ENCODE results near the gene PRKCA.

PRKCA gene

DNA sequence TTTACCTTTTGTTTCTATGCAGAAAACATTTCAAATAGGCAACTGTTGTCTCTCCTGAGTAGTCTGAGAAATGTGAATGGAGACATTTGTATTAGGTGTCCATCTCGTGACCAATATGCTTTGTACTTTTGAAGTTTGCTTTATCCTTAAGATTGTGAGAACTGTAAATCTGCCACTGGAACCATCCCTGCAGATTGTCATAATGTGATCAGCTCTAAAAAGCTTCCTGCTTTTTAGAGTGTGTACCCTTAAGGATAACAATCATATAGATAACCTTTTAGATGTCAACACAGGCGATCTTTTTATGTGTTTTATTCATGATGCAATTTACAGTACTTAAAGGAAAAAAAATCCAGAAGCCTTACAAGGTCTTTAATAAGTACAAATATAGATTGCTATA, 63.5 kb downstream of the PRKCA start:
- no peak for TF ChIP-seq TAF1 (IDR thresholded peaks at IDR 0.05; ENCODE audit: borderline replicate concordance, insufficient read depth, low read length)
- TF ChIP-seq, protein P1, sequence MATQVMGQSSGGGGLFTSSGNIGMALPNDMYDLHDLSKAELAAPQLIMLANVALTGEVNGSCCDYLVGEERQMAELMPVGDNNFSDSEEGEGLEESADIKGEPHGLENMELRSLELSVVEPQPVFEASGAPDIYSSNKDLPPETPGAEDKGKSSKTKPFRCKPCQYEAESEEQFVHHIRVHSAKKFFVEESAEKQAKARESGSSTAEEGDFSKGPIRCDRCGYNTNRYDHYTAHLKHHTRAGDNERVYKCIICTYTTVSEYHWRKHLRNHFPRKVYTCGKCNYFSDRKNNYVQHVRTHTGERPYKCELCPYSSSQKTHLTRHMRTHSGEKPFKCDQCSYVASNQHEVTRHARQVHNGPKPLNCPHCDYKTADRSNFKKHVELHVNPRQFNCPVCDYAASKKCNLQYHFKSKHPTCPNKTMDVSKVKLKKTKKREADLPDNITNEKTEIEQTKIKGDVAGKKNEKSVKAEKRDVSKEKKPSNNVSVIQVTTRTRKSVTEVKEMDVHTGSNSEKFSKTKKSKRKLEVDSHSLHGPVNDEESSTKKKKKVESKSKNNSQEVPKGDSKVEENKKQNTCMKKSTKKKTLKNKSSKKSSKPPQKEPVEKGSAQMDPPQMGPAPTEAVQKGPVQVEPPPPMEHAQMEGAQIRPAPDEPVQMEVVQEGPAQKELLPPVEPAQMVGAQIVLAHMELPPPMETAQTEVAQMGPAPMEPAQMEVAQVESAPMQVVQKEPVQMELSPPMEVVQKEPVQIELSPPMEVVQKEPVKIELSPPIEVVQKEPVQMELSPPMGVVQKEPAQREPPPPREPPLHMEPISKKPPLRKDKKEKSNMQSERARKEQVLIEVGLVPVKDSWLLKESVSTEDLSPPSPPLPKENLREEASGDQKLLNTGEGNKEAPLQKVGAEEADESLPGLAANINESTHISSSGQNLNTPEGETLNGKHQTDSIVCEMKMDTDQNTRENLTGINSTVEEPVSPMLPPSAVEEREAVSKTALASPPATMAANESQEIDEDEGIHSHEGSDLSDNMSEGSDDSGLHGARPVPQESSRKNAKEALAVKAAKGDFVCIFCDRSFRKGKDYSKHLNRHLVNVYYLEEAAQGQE (IDR thresholded peaks at IDR 0.05; ENCODE audit: insufficient read depth in 1 of 2, low read depth in 2 of 2, low read length in 2 of 2) = no peak
- TF ChIP-seq FOXP2 (optimal IDR thresholded peaks at IDR 0.05; ENCODE audit: borderline replicate concordance, extremely low read depth, extremely low read length, insufficient read depth) = no peak
- TF ChIP-seq POLR2AphosphoS5 (IDR thresholded peaks at IDR 0.05; ENCODE audit: low read depth, low read length) = no peak
- TF ChIP-seq SIN3A (IDR thresholded peaks at IDR 0.05; ENCODE audit: borderline replicate concordance, insufficient read depth, low read length) = no peak

DNA sequence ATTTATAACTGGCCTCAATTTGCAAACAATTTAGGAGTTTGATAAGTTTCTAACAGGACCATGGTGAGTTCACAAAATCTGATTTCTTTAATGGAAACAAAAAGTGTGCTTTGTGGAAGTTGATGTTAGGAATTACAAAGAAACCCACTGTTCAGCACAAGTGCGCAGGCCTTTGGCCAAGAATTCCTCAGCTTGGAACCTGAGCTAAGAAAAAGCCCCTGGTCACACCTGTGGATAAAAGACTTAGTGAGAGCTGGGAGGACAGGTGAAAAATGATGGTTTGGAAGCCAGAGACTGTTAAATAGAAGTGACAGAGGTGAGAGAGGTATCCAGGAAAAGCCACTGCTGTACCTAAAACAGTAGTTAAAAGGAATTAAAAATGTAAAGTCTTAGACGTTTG, 64.7 kb downstream of the PRKCA start:
- TF ChIP-seq POLR2AphosphoS5 (IDR thresholded peaks at IDR 0.05; ENCODE audit: low read depth, low read length) = no peak
- TF ChIP-seq, protein P1 (IDR thresholded peaks at IDR 0.05; ENCODE audit: insufficient read depth in 1 of 2, low read depth in 2 of 2, low read length in 2 of 2) = no peak
- no peak for TF ChIP-seq FOXP2 (optimal IDR thresholded peaks at IDR 0.05; ENCODE audit: borderline replicate concordance, extremely low read depth, extremely low read length, insufficient read depth)
- no peak for TF ChIP-seq TAF1 (IDR thresholded peaks at IDR 0.05; ENCODE audit: borderline replicate concordance, insufficient read depth, low read length)
- no peak for TF ChIP-seq SIN3A (IDR thresholded peaks at IDR 0.05; ENCODE audit: borderline replicate concordance, insufficient read depth, low read length)

DNA sequence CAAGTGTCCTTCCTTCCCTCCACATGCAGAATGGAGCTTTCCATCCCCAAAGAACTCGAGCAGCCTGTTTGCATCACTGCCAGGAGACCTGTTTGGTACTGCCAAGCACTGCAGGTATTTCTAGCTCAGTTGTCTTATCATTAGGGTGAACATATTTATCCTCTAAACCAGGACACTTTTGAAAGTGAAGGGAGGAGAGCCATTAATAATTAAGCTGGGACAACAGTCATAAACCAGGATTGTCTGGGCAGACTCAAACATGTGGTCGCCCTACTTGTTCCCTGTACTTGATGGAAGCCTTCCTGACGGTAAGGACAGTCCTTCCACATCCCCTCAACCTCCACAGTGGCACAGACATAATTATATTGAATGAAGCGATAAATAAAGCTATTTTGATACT, 67.4 kb downstream of the PRKCA start:
- TF ChIP-seq POLR2AphosphoS5 (IDR thresholded peaks at IDR 0.05; ENCODE audit: low read depth, low read length) (no peak), SIN3A (IDR thresholded peaks at IDR 0.05; ENCODE audit: borderline replicate concordance, insufficient read depth, low read length) (no peak), FOXP2 (optimal IDR thresholded peaks at IDR 0.05; ENCODE audit: borderline replicate concordance, extremely low read depth, extremely low read length, insufficient read depth) (no peak), TAF1 (IDR thresholded peaks at IDR 0.05; ENCODE audit: borderline replicate concordance, insufficient read depth, low read length) (no peak)
- TF ChIP-seq, protein P1 (IDR thresholded peaks at IDR 0.05; ENCODE audit: insufficient read depth in 1 of 2, low read depth in 2 of 2, low read length in 2 of 2) = no peak

DNA sequence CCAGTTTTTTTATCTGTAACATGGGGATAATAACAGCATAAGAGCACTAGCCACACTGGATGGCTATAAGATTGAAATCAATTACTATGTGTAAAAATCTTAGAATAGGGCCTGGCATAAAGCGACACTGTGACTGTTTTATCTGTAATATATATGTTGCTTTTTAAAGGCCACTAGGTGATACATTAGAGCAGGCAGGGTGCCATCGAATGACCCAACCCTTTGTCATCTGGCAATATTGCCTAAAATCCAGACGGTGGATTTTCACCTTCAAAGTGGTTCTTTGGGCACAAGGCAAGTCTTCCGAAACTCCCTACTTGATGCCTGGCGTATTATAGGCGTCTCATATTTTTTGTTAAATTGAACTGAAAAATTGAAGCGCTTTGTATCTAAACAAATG, 69.1 kb downstream of the PRKCA start:
- TF ChIP-seq TAF1 (IDR thresholded peaks at IDR 0.05; ENCODE audit: borderline replicate concordance, insufficient read depth, low read length) (no peak), POLR2AphosphoS5 (IDR thresholded peaks at IDR 0.05; ENCODE audit: low read depth, low read length) (no peak), SIN3A (IDR thresholded peaks at IDR 0.05; ENCODE audit: borderline replicate concordance, insufficient read depth, low read length) (no peak), FOXP2 (optimal IDR thresholded peaks at IDR 0.05; ENCODE audit: borderline replicate concordance, extremely low read depth, extremely low read length, insufficient read depth) (no peak)
- TF ChIP-seq, protein P1 (IDR thresholded peaks at IDR 0.05; ENCODE audit: insufficient read depth in 1 of 2, low read depth in 2 of 2, low read length in 2 of 2) = no peak

DNA sequence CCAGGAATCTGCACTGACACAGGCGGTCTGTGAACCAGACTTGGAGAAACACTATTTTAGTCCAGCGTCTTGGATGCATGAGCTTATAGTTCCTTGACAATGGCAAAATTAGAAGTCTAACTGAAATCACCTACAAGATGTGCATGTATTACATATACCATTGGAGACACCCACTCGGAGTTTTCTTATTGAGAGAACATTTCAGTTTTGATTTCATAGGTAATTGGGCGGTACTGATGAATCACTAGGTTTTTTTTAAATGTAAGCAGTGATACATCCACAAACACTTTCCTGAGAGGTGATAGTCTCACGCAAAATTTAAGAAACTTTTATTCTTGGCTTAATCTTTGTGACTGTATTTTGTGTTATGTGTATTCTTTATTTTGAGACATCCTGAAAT, 69.8 kb downstream of the PRKCA start:
- TF ChIP-seq SIN3A (IDR thresholded peaks at IDR 0.05; ENCODE audit: borderline replicate concordance, insufficient read depth, low read length) (no peak), FOXP2 (optimal IDR thresholded peaks at IDR 0.05; ENCODE audit: borderline replicate concordance, extremely low read depth, extremely low read length, insufficient read depth) (no peak), TAF1 (IDR thresholded peaks at IDR 0.05; ENCODE audit: borderline replicate concordance, insufficient read depth, low read length) (no peak), POLR2AphosphoS5 (IDR thresholded peaks at IDR 0.05; ENCODE audit: low read depth, low read length) (no peak)
- TF ChIP-seq, protein P1 (IDR thresholded peaks at IDR 0.05; ENCODE audit: insufficient read depth in 1 of 2, low read depth in 2 of 2, low read length in 2 of 2) = no peak
